Common myeloid progenitor, CD34-positive (primary cell): ENCODE data around the gene C4A.
A peak's percentile ranks its signal among the peaks of the same experiment; 100 is the strongest.
"Not testable (repeated sequence)": the region's sequence is repeated elsewhere in the genome, so short reads cannot be mapped to it uniquely, and the experiment has no call there.

Source experiments
- CTCF ChIA-PET: fragments of 350-600 bp; sonication (Branson Sonifier 250); formaldehyde crosslinking; loops from one replicate; lab custom pipeline; 2021; ENCODE audit warnings: antibody characterized with exemption; lab: Charles Lee
- POLR2A ChIA-PET: fragments of 350-600 bp; sonication (Branson Sonifier 250); formaldehyde crosslinking; loops from one replicate; lab custom pipeline; 2021; ENCODE audit warnings: antibody characterized with exemption; lab: Charles Lee
- DNase-seq, 3 donors: peaks; one replicate each; pipeline versions ENCODE4 v3.0.0 to v3.0.0-alpha.2; 2013
- H3K27ac ChIP-seq, 2 experiments: 1 replicate in 1 of 2; 2 replicates in 1 of 2; pipeline ENCODE4 v1.7.0; 2013; ENCODE audit warnings: inconsistent platforms in 2 of 2, low read length in 2 of 2, mild to moderate bottlenecking in 2 of 2, low read depth in 1 of 2, moderate library complexity in 1 of 2; ENCODE audit not compliant: severe bottlenecking in 2 of 2, insufficient read depth in 1 of 2, poor library complexity in 1 of 2
- H3K27me3 ChIP-seq, 5 experiments: replicated peaks in 2 of 5; 1 replicate in 3 of 5; 2 replicates in 2 of 5; pipeline versions ENCODE4 v1.6.1 to v1.7.0; 2013; ENCODE audit warnings: low read length in 4 of 5, mild to moderate bottlenecking in 2 of 5, moderate library complexity in 2 of 5, inconsistent platforms in 1 of 5; ENCODE audit not compliant: insufficient read depth in 5 of 5, control insufficient read depth in 4 of 5
- H3K36me3 ChIP-seq, 4 experiments: 1 replicate in 2 of 4; 2 replicates in 2 of 4; pipeline versions ENCODE4 v1.6.1 to v1.7.0; 2013; ENCODE audit warnings: low read length in 3 of 4, control low read depth in 1 of 4, mild to moderate bottlenecking in 1 of 4; ENCODE audit not compliant: control insufficient read depth in 4 of 4, insufficient read depth in 4 of 4
- H3K4me1 ChIP-seq, 4 experiments: 1 replicate in 3 of 4; 2 replicates in 1 of 4; pipeline versions ENCODE4 v1.6.1 to v1.7.1; 2013; ENCODE audit warnings: low read length in 3 of 4, mild to moderate bottlenecking in 3 of 4, control low read depth in 1 of 4, inconsistent platforms in 1 of 4, moderate library complexity in 1 of 4; ENCODE audit not compliant: control insufficient read depth in 4 of 4, insufficient read depth in 4 of 4; ENCODE audit errors: control extremely low read depth in 1 of 4
- H3K4me3 ChIP-seq, 7 experiments: 1 replicate in 4 of 7; 2 replicates in 3 of 7; pipeline versions ENCODE4 v1.5.1 to v1.7.0; 2013; ENCODE audit warnings: mild to moderate bottlenecking in 7 of 7, low read length in 6 of 7, moderate library complexity in 6 of 7, inconsistent platforms in 2 of 7, low read depth in 2 of 7, control low read depth in 1 of 7; ENCODE audit not compliant: insufficient read depth in 4 of 7, control insufficient read depth in 1 of 7; ENCODE audit errors: extremely low read depth in 1 of 7
- H3K9me3 ChIP-seq, 5 experiments: 1 replicate in 4 of 5; 2 replicates in 1 of 5; pipeline versions ENCODE4 v1.6.1 to v1.7.1; 2013; ENCODE audit warnings: low read length in 4 of 5, mild to moderate bottlenecking in 2 of 5, inconsistent platforms in 1 of 5, low read depth in 1 of 5, moderate library complexity in 1 of 5; ENCODE audit not compliant: control insufficient read depth in 4 of 5, insufficient read depth in 2 of 5; ENCODE audit errors: control extremely low read depth in 1 of 5
- WGBS: methylation state at CpG from one replicate; pipeline ENCODE4 v1.1.5; 2013; ENCODE audit not compliant: insufficient coverage; 5-methylcytosine and 5-hydroxymethylcytosine counted together

The C4A gene

GRCh38 chr6:32044916-32045315, 63.1 kb downstream of the C4A start:
- H3K36me3 ChIP-seq, H3K4me1 ChIP-seq, CTCF ChIA-PET, H3K9me3 ChIP-seq, H3K27me3 ChIP-seq, H3K4me3 ChIP-seq, DNase-seq, H3K27ac ChIP-seq, POLR2A ChIA-PET: not testable (repeated sequence)
- WGBS, result 100% methylated on average over 1 of the region's 18 CpGs

DNA sequence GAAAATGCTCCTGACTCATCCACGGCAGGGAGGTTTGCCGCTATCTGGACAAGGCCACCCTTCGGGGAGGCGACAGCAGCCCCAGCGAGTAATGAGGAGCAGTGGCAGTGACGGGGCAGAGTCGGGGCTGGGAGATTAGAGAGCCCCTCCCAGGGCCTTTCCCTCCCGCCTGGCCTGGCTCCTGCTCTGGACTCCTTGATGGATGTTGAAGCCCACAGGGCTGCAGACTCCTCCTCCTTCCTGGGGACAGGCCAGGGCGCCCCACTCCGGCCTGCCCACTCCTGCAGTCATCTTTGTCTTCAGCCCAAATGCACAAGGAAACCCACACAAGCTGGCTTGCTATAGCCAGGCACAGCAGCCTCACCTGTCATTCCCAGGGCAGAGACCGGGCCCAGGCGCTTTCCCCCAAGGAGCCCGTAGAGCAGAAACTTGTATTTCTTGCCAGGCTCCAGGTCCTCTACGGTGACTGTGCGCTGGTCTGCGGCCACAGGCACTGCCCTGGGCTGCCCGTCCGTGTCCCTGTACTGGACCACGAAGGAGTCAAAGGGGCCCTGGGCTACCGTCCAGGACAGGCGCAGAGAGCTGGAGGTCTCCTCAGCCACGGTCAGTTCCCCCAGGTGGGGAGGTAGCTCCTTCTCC, 64.1 kb downstream of the C4A start:
- CTCF ChIA-PET, result no interaction called here
- peak overlapping the region in 1 of 2 experiments; percentile 70 for H3K27ac ChIP-seq

DNA sequence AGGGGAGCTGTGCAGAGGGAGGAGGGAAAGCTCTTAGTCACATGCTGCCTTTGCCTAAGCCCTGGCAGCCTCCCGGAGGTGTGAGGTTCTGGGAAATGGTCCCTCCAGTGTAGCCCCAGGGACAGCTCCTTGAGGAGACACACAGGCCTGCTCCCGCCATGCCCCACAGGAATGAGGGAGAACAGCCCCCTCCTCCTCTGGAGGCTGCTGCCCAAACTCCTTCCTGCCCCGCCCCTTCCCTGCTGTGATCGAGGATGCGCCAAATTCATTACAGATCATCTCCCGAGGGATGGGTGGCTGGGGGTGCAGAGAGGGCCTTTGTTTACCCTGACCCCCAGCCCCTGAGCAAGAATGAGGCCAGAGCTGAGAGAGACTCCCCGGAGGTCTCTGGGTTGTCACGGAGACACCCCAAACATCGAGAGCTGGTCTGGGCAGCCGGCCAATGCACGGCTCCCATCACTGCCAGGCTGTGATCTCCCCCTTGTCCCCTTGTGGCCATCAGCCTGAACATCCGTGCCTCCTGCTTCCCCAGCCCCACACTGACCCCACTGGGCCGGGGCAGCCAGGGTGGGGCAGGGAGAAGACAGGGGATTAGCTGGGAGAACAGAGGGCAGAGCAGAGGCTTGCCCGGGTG, 64.7 kb downstream of the C4A start:
- CTCF ChIA-PET, result interaction anchor here (0.8 to 1.7 kb wide), 2 partner anchors 67 to 77 kb away, joined by 3 to 4 read pairs; no protein-coding TSS in a partner anchor
- no peaks in the 10 kb centered on the region for H3K36me3 ChIP-seq
- DNase-seq, result peak; percentile 3 to 14 (median 13)
- peak overlapping the region in 1 of 2 experiments; percentile 70 for H3K27ac ChIP-seq
- H3K4me3 ChIP-seq, result no peak overlapping the region
- POLR2A ChIA-PET, result no interaction called here
- 66% methylated on average over 8 of the region's 14 CpGs for WGBS
- no peaks in the 10 kb centered on the region for H3K9me3 ChIP-seq
- no peaks in the 10 kb centered on the region for H3K27me3 ChIP-seq
- H3K4me1 ChIP-seq, result peaks cover 0 to 6% (median under 1%) of the 10 kb centered on the region in 4 experiments

More for the DNA sequence above, 64.1 kb downstream of the C4A start:
- DNase-seq, result no peak
- POLR2A ChIA-PET, result no interaction called here
- peaks cover 0 to 6% (median under 1%) of the 10 kb centered on the region in 4 experiments for H3K4me1 ChIP-seq
- H3K9me3 ChIP-seq, result no peaks in the 10 kb centered on the region
- no peaks in the 10 kb centered on the region for H3K27me3 ChIP-seq
- 94% methylated on average over 11 of the region's 22 CpGs for WGBS
- H3K4me3 ChIP-seq, result no peak overlapping the region
- no peaks in the 10 kb centered on the region for H3K36me3 ChIP-seq

GRCh38 chr6:32047084-32047478, 65.2 kb downstream of the C4A start:
- no peak for DNase-seq
- Histone ChIP-seq H3K4me1 (peaks cover 0 to 6% (median under 1%) of the 10 kb centered on the region in 4 experiments), H3K36me3 (no peaks in the 10 kb centered on the region), H3K27ac (no peak overlapping the region), H3K4me3 (no peak overlapping the region), H3K9me3 (no peaks in the 10 kb centered on the region), H3K27me3 (no peaks in the 10 kb centered on the region)
- CTCF ChIA-PET, result interaction anchor here (0.8 to 1.7 kb wide), 3 partner anchors 68 to 396 kb away, joined by 3 to 4 read pairs (median 3); no protein-coding TSS in a partner anchor
- POLR2A ChIA-PET, result no interaction called here
- 95% methylated on average over 11 of the region's 11 CpGs for WGBS

DNA sequence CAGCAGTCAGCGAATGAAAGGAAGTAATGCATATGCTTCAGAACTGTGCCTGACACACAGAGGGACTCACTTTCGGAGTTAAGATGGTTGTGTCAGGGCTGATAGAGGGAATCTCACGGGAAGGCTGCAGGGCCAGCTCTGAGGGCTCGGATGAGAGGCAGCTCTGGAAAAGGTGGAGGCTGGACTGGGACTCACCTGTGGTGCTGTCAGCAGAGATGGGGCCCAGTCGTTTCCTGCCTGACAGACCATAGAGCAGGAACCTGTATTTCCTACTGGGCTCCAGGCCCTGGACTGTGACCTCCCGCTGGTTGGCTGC, 65.6 kb downstream of the C4A start:
- ChIA-PET CTCF (interaction anchor here (0.8 to 1.8 kb wide), 5 partner anchors 11 to 396 kb away, joined by 3 to 6 read pairs (median 3); no protein-coding TSS in a partner anchor), POLR2A (no interaction called here)
- no peak for DNase-seq
- Histone ChIP-seq H3K36me3 (no peaks in the 10 kb centered on the region), H3K9me3 (no peaks in the 10 kb centered on the region), H3K27me3 (no peaks in the 10 kb centered on the region), H3K4me1 (peaks cover 0 to 6% (median under 1%) of the 10 kb centered on the region in 4 experiments), H3K27ac (no peak overlapping the region), H3K4me3 (no peak overlapping the region)
- 92% methylated on average over 6 of the region's 6 CpGs for WGBS

DNA sequence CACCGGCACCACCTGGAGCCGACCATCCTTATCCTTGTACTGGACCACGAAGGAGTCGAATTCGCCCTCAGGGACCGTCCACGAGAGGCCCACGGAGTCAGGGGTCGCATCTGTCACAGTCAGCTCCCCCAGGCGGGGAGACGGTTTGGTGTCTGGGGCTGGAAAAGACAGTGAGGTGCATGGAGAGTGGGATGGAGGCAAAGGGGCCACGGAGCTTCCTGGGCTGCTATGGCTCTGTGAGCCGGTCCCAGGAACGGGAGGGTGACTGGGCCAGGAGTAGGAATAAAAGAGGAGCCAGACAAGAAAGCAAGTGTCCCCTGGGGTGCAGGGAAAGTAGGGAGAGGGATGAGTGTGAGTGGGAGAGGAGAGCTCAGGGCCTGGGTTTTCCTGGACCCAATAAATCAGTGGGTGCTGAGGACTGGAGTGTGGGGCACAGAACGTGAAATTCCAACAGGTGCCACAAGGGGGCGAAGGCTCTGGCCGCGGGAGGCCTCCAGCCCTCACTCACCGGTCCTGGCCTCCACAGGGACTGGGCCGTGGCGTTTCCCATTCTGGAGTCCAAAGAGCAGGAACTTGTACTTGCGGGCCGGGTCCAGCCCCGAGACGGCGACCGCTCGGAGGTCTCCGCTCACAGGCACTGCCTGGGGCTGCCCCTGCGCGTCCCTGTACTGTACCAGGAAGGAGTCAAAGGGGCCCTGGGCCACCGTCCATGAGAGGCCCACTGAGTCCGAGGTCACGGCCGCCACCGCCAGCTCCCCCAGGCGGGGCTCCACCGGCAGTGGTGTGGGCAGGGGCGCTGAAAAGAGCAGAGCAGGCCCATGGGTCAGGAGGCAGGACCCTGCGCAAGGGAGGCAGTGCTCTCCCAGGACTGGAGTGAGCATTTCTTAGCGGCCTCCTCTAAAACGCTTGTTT, 66.3 kb downstream of the C4A start:
- no peaks in the 10 kb centered on the region for H3K9me3 ChIP-seq
- H3K36me3 ChIP-seq, result no peaks in the 10 kb centered on the region
- DNase-seq, result peak; percentile 42 to 63 (median 55)
- POLR2A ChIA-PET, result no interaction called here
- H3K4me3 ChIP-seq, result peak overlapping the region in 1 of 7 experiments; percentile 48
- CTCF ChIA-PET, result interaction anchor here (1.2 to 1.8 kb wide), 4 partner anchors 10 to 397 kb away, joined by 3 to 6 read pairs (median 4); no protein-coding TSS in a partner anchor
- WGBS, result 52% methylated on average over 42 of the region's 42 CpGs
- H3K27me3 ChIP-seq, result no peaks in the 10 kb centered on the region
- H3K27ac ChIP-seq, result no peak overlapping the region
- peaks cover 0 to 6% (median under 1%) of the 10 kb centered on the region in 4 experiments for H3K4me1 ChIP-seq
